RPMI8226 (cell line): Measurements from ENCODE around the gene LASP1.
A peak's percentile ranks its signal among the peaks of the same experiment; 100 is the strongest.

Experiments used
- DNase-seq: peaks from one replicate; pipeline ENCODE4 v3.0.0-alpha.2; 2015

The LASP1 gene

GRCh38 chr17:38870259-38871165 lies 654 bp downstream of the LASP1 start:
- DNase-seq: peak; percentile 77

GRCh38 chr17:38871247-38872015 lies 1.6 kb downstream of the LASP1 start:
- DNase-seq: peak; percentile 87

- no peak for DNase-seq
Observed at GRCh38 chr17:38872027-38872511, 2.2 kb downstream of the LASP1 start.

- DNase-seq: no peak
Observed at GRCh38 chr17:38872671-38873385, 3.0 kb downstream of the LASP1 start.

GRCh38 chr17:38873640-38874380 lies 4.0 kb downstream of the LASP1 start:
- DNase-seq: no peak

- DNase-seq: no peak
Observed at GRCh38 chr17:38874505-38875400, 4.9 kb downstream of the LASP1 start.

DNA sequence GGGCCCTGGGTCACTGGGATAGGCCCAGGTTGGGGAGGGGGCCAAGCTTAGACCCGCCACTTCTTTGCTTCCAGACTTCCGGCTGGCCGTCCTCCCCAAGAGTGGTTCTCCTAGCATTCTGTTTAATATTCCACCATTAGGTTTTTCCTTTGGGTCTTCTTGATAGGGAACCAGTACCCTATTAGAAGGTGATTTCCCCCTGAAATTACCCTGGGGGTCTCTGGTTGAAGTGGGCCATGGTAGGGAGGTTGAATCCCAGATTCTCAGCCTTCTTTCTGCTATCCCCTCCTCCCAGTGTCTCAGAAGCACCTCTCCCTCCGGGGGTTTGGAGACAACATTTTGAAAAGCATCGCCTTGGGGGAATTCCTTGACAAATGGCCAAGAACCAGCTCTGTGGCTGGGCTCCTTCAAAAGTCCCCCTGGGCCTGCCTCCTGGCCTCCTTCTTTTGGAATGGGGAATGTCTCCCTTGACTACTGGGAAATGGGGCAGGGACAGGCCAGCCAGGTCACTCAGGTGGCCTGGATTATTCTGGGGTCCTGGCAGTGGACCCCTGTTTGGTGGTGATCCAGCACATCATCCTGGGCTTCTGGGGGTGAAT lies 5.7 kb downstream of the LASP1 start:
- no peak for DNase-seq

DNA sequence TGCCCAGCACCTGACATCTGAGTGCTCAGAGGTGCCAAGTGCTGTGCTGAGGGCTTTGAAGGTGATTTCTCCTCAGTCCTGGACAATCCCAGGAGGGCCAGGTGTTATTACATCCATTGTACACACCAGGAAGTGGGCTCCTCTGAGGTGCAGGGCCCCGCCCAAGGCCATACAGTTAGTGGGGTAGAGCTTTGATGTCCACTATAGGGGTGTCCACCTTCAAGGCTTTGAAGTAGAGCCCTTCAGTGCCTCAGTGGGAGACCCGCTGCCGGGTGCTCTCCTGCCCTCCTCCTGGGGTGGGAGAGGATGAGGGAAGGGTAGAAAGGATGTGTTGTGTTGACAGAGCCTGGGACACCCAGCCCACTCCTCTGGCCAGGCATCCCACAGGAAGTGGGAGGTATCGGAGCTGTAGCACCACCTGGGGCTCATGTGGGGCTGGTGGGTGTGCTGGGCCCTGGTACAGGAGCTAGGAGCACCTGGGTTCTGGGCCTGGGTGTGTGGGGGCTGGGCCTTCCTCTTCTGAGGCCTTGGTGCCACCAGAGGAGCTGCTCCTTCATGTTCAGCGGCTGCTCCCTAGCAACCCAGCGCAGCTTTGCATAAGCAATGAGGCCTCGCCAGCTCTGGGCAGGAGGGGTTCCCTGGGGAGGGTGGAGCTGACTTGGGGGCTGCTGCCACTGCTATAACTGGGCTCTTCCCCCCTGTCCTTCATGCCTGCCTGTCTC lies 7.4 kb downstream of the LASP1 start:
- DNase-seq: peak; percentile 42

GRCh38 chr17:38879878-38880665 lies 10.2 kb downstream of the LASP1 start:
- no peak for DNase-seq

GRCh38 chr17:38881600-38882191 lies 11.8 kb downstream of the LASP1 start:
- DNase-seq: no peak

GRCh38 chr17:38882870-38883269 lies 13.0 kb downstream of the LASP1 start:
- no peak for DNase-seq

DNA sequence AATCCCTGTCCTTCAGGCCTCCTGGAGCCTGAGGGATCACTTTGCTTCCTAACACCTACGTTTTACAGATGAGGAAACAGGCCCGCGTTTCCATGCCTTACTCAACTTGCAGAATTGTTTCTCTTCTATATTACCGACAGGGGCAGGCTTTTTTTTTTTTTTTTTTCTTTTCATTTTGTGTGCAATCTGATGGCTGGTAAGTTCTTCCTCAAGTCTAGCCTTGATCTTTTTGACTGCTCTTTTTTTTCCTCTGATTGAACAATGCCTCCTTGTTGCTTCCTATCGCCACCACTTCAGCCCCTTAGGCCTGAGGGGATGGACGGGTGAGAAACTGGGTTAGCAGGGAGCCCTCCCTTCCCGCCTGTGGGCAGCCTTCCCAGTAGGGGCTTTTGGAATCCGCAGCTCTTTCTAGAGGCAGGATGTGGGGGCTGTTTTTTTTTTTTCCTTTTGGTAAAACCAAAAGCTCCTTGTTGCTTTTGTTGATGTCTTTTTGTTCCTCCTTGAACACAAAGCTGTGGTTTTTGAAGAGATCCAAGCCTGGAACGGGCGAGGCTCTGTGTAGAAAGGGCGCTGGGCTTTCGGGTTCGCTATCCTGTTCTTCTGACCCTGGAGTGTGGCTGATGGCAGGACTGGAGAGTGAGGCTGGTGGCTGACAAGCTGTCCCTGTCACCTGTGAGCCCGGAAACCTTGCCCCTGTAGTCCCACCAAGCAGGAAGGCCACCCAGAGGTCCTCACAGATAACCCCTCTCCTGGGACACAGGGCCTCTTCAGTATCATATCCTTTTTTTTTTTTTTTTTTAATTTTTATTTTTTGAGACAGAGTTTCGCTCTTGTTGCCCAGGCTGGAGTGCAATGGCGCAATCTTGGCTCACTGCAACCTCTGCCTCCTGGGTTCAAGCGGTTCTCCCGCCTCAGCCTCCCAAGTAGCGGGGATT lies 14.0 kb downstream of the LASP1 start:
- DNase-seq: no peak

DNA sequence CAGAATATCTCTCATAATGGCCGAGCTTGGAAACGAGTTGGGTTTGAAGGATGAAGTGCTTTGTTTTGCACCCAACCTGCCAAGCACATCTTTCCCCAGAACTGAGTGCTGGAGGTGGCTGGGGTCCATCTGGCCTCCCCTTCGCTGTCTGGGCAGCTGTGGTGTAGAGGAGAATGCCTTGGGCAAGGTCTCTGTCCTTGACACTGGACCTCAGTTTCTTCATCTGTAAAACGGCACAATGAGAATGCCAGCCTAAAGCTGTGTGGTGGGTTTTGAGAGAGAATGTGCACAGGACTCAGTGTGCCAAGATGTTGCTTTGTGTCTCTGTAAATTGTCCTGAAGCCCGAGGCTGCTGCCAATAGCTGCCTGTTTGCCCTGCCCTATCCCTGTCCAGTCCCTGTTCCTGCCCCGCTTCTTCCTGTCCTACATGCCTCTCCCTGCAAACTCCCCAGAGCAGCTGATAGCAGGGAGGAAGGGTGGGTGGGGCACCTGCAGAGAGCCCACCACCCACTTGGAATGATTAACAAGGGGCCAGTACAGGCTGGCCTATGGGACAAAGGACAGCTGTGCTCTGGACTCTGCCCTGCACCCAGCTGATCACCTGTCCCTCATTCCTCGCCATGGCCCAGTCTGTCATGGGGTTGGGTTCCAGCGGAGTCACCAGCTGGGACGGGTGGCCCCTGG lies 15.3 kb downstream of the LASP1 start:
- DNase-seq: no peak

DNA sequence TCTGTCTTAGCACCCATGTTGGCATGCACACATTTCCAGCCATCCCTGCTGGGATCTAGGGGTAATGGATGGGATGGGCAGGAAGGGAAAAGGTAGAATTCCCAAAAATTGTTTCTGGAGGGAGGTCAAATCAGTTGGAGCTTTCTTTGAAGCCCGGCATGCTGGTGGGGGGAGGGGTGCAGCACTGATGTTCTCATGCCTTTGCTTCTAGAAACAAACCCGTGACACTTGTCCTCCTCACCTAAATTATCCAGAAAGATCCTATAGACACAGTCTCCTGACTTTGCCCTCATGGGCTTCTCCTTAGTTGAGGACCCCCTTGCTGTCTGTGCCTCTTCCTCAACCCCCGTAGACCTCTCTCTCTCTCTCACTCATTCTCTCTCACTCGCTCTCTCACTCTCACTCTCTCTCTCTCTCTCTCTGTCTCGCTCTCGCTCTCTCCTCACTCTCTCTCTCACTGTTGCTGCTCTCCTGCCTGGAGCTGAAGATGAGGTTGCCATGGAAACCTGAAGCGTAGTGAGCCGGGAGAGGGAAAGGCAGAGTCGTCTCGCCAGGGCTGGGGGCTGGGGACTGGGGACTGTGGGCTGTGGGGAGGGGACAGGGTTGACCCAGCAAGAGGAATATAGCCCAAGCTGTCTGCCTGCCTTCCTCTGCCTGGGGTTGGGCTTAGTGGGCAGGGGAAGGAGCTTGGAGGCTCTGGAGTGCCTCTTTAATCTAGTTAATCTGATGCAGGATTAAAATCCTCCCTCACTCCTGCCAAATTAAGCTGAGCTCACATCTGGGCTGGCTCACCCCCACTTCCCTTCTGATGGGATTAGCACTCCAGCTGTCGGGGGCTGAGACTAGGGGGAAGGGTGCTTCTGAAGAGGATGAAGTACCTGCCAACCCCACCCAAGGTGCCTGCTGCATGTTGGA lies 16.1 kb downstream of the LASP1 start:
- DNase-seq: no peak

- DNase-seq: no peak
Observed at GRCh38 chr17:38886643-38887010, 16.8 kb downstream of the LASP1 start.

- no peak for DNase-seq
Observed at GRCh38 chr17:38888842-38889241, 19.0 kb downstream of the LASP1 start.
